Liver (tissue), 9 donors: ENCODE data around the gene PAQR4. TPM values are rescaled to one million over a fixed set of nuclear protein-coding genes. Genes with fewer than 3 reads are reported as not detected.

Experiments
- DNase-seq: peaks from one replicate; pipeline ENCODE4 v3.0.0-alpha.2; 2017; ENCODE audit warnings: low spot score
- H3K27ac ChIP-seq, 2 donors: one replicate each; pipeline ENCODE4 v1.7.0; 2013; ENCODE audit warnings: inconsistent platforms in 2 of 2, low read length in 2 of 2, control low read depth in 1 of 2, low read depth in 1 of 2, mild to moderate bottlenecking in 1 of 2
- H3K27me3 ChIP-seq, 4 donors: one replicate each; pipeline versions ENCODE4 v1.6.1 to v1.7.0; 2013; ENCODE audit warnings: low read length in 3 of 4, inconsistent platforms in 1 of 4, mild to moderate bottlenecking in 1 of 4, moderate library complexity in 1 of 4; ENCODE audit not compliant: control insufficient read depth in 4 of 4, insufficient read depth in 4 of 4
- H3K36me3 ChIP-seq, 4 donors: one replicate each; pipeline versions ENCODE4 v1.6.1 to v1.7.0; 2013; ENCODE audit warnings: low read length in 3 of 4, mild to moderate bottlenecking in 3 of 4, low read depth in 1 of 4, moderate library complexity in 1 of 4; ENCODE audit not compliant: control insufficient read depth in 4 of 4, insufficient read depth in 3 of 4
- H3K4me1 ChIP-seq, 4 donors: one replicate each; pipeline versions ENCODE4 v1.6.1 to v1.7.0; 2013; ENCODE audit warnings: low read length in 3 of 4, mild to moderate bottlenecking in 3 of 4, moderate library complexity in 1 of 4; ENCODE audit not compliant: control insufficient read depth in 4 of 4, insufficient read depth in 4 of 4
- H3K4me3 ChIP-seq, 3 donors: one replicate each; pipeline versions ENCODE4 v1.6.1 to v1.7.0; 2013; ENCODE audit warnings: low read length in 3 of 3, control low read depth in 1 of 3, low read depth in 1 of 3, mild to moderate bottlenecking in 1 of 3
- H3K9ac ChIP-seq, 2 donors: one replicate each; pipeline ENCODE4 v1.7.0; 2013; ENCODE audit warnings: low read length in 2 of 2, mild to moderate bottlenecking in 2 of 2, moderate library complexity in 2 of 2, control low read depth in 1 of 2, low read depth in 1 of 2
- H3K9me3 ChIP-seq, 4 donors: one replicate each; pipeline versions ENCODE4 v1.6.1 to v1.7.0; 2013; ENCODE audit warnings: low read length in 3 of 4; ENCODE audit not compliant: control insufficient read depth in 4 of 4
- ATF3 ChIP-seq: IDR thresholded peaks from 2 replicates; pipeline ENCODE4 v1.6.1; 2016; ENCODE audit warnings: antibody characterized with exemption
- CTCF ChIP-seq: fragments of 150-350 bp; IDR thresholded peaks from 2 replicates; pipeline ENCODE4 v1.5.1; 2017; ENCODE audit warnings: improper control_type of control experiment, low read depth, low read length; ENCODE audit not compliant: missing input control
- EGR1 ChIP-seq, 2 donors: IDR thresholded peaks; 2 replicates each; pipeline ENCODE4 v1.6.1; 2016 to 2018; ENCODE audit warnings: antibody characterized with exemption in 2 of 2, low read depth in 2 of 2
- FOXA1 ChIP-seq: IDR thresholded peaks from 2 replicates; pipeline ENCODE4 v1.6.1; 2016; ENCODE audit warnings: antibody characterized with exemption
- GABPA ChIP-seq, 2 donors: IDR thresholded peaks in 1 of 2; conservative IDR thresholded peaks in 1 of 2; 2 replicates each; pipeline ENCODE4 v1.6.1; 2016; ENCODE audit warnings: antibody characterized with exemption in 2 of 2, mild to moderate bottlenecking in 1 of 2, moderate library complexity in 1 of 2
- HNF4A ChIP-seq, 2 donors: conservative IDR thresholded peaks; 2 replicates each; pipeline ENCODE4 v1.6.1; 2016; ENCODE audit warnings: antibody characterized with exemption in 2 of 2, mild to moderate bottlenecking in 2 of 2
- HNF4G ChIP-seq: IDR thresholded peaks from 2 replicates; pipeline ENCODE4 v1.6.1; 2016; ENCODE audit warnings: antibody characterized with exemption
- MAX ChIP-seq: IDR thresholded peaks from 2 replicates; pipeline ENCODE4 v1.6.1; 2016; ENCODE audit warnings: antibody characterized with exemption
- NR2F2 ChIP-seq: IDR thresholded peaks from 2 replicates; pipeline ENCODE4 v1.6.1; 2016; ENCODE audit warnings: antibody characterized with exemption
- RAD21 ChIP-seq, 2 donors: IDR thresholded peaks; 2 replicates each; pipeline ENCODE4 v1.6.1; 2016; ENCODE audit warnings: antibody characterized with exemption in 2 of 2, mild to moderate bottlenecking in 2 of 2
- REST ChIP-seq: IDR thresholded peaks from 2 replicates; pipeline ENCODE4 v1.6.1; 2016; ENCODE audit warnings: antibody characterized with exemption, mild to moderate bottlenecking
- RXRA ChIP-seq, 2 donors: IDR thresholded peaks; 2 replicates each; pipeline ENCODE4 v1.6.1; 2017 to 2018; ENCODE audit warnings: antibody characterized with exemption in 2 of 2, mild to moderate bottlenecking in 1 of 2
- SP1 ChIP-seq: IDR thresholded peaks from 2 replicates; pipeline ENCODE4 v1.6.1; 2018; ENCODE audit warnings: antibody characterized with exemption, mild to moderate bottlenecking
- TAF1 ChIP-seq: conservative IDR thresholded peaks from 2 replicates; pipeline ENCODE4 v1.6.1; 2016; ENCODE audit warnings: antibody characterized with exemption, mild to moderate bottlenecking
- YY1 ChIP-seq: IDR thresholded peaks from 2 replicates; pipeline ENCODE4 v1.6.1; 2016; ENCODE audit warnings: antibody characterized with exemption, mild to moderate bottlenecking
- WGBS: extraction: QIAGEN DNeasy Blood & Tissue Kit; methylation state at CpG from one replicate; pipeline ENCODE4 v1.1.7; 2013; 5-methylcytosine and 5-hydroxymethylcytosine counted together
- polyA plus RNA-seq, 2 donors: library from polyadenylated mRNA; stranded (reverse) in 1 of 2; unstranded in 1 of 2; fragments of 200-250 nt in 1 of 2; fragments of >200 nt in 1 of 2; fragmentation: Nextera tagmentation in 1 of 2; extraction: Ambion mirVana in 1 of 2; gene quantifications; one replicate each; pipeline versions ENCODE4 v1.2.1 to v1.2.3, GENCODE V29; 2013 to 2015
- total RNA-seq, 2 donors: library from RNA; depleted of rRNA; stranded (reverse); fragments of >200 nt; gene quantifications; one replicate each; pipeline ENCODE4 v1.2.3, GENCODE V29; 2014
- donor health status: healthy.
- donor health status: healthy.
- donor health status: healthy.
- donor health status: healthy.
- donor health status: healthy.

PAQR4 gene
- total and polyA plus RNA-seq, 4 donors = 0.63 to 9.9 (median 2.0) TPM

GRCh38 chr16:2996298-2996697 lies 27.1 kb downstream of the PAQR4 start:
- no peaks in the 10 kb centered on the region for H3K27me3 ChIP-seq
- 91% methylated on average over 13 of the region's 13 CpGs for WGBS
- H3K4me3 ChIP-seq = no peak overlapping the region
- no peaks in the 10 kb centered on the region for H3K9me3 ChIP-seq
- H3K36me3 ChIP-seq = no peaks in the 10 kb centered on the region
- no peak overlapping the region for H3K9ac ChIP-seq
- no peak overlapping the region for H3K27ac ChIP-seq
- DNase-seq = no peak
- no peaks in the 10 kb centered on the region for H3K4me1 ChIP-seq
- TF ChIP-seq SP1 = no peak
- TF ChIP-seq FOXA1 = no peak
- no peak for TF ChIP-seq CTCF

GRCh38 chr16:2999929-3000328 lies 30.8 kb downstream of the PAQR4 start:
- Histone ChIP-seq H3K4me3 (no peak overlapping the region), H3K27me3 (no peaks in the 10 kb centered on the region), H3K9me3 (no peaks in the 10 kb centered on the region), H3K9ac (no peak overlapping the region), H3K27ac (no peak overlapping the region), H3K36me3 (no peaks in the 10 kb centered on the region), H3K4me1 (peaks cover 0 to 2% (median 0%) of the 10 kb centered on the region in 4 donors)
- 88% methylated on average over 6 of the region's 6 CpGs for whole genome bisulfite sequencing
- no peak for DNase-seq
- TF ChIP-seq RXRA (IDR thresholded peaks at IDR 0.05) (no peak), EGR1 (IDR thresholded peaks at IDR 0.05; ENCODE audit: low read depth in 2 of 2) (no peak), REST (no peak), ATF3 (no peak), HNF4G (no peak), NR2F2 (no peak), YY1 (no peak), MAX (no peak), RAD21 (IDR thresholded peaks at IDR 0.05) (no peak), TAF1 (no peak), CTCF (no peak), GABPA (IDR thresholded peaks at IDR 0.05 in 1 of 2, conservative IDR thresholded peaks at IDR 0.05 in 1 of 2) (no peak), HNF4A (conservative IDR thresholded peaks at IDR 0.05) (no peak)
